ENCODE measurements around the gene CPN1. TPM values are rescaled to one million over a fixed set of nuclear protein-coding genes. Genes with fewer than 3 reads are reported as not detected.

The CPN1 gene
- polyA plus RNA-seq, 6 donors from 2014 or later, result not detected

GRCh38 chr10:100067466-100067865, 14.2 kb downstream of the CPN1 start:
- ATAC-seq (ENCODE audit: low read depth in 2 of 2), result no peak
- peaks cover 13 to 57% (median 30%) of the 10 kb centered on the region in 3 donors for H3K27me3 Mint-ChIP-seq
- no peak overlapping the region for H3K4me3 Mint-ChIP-seq
- no peak overlapping the region for H3K27ac Mint-ChIP-seq
- H3K9me3 Mint-ChIP-seq, result no peaks in the 10 kb centered on the region
- H3K36me3 Mint-ChIP-seq, result no peaks in the 10 kb centered on the region
- no peaks in the 10 kb centered on the region for H3K4me1 Mint-ChIP-seq
- no peak for DNase-seq

- H3K4me3 Mint-ChIP-seq, result no peak overlapping the region
Measured at GRCh38 chr10:100065084-100065660, 16.5 kb downstream of the CPN1 start.

GRCh38 chr10:100061401-100061800, 20.3 kb downstream of the CPN1 start:
- H3K27me3 Mint-ChIP-seq, result peaks cover 14 to 34% (median 18%) of the 10 kb centered on the region in 3 donors
- DNase-seq (no peak), ATAC-seq (ENCODE audit: low read depth in 2 of 2) (no peak)
- no peak overlapping the region for H3K4me3 Mint-ChIP-seq
- H3K36me3 Mint-ChIP-seq, result no peaks in the 10 kb centered on the region
- H3K27ac Mint-ChIP-seq, result no peak overlapping the region
- no peaks in the 10 kb centered on the region for H3K4me1 Mint-ChIP-seq
- H3K9me3 Mint-ChIP-seq, result peaks cover 0 to 6% (median 3%) of the 10 kb centered on the region in 7 donors

More at GRCh38 chr10:100065084-100065660, 16.5 kb downstream of the CPN1 start:
- ATAC-seq (ENCODE audit: low read depth in 2 of 2), result no peak
- Mint-ChIP-seq H3K27me3 (peaks cover 11 to 43% (median 18%) of the 10 kb centered on the region in 3 donors), H3K36me3 (no peaks in the 10 kb centered on the region), H3K27ac (peak overlapping the region in 1 of 6 donors; percentile 17), H3K9me3 (no peaks in the 10 kb centered on the region), H3K4me1 (no peaks in the 10 kb centered on the region)
- DNase-seq, result no peak

- Mint-ChIP-seq H3K27me3 (peaks cover 6 to 29% (median 15%) of the 10 kb centered on the region in 3 donors), H3K4me1 (no peaks in the 10 kb centered on the region)
Measured at GRCh38 chr10:100057948-100058347, 23.7 kb downstream of the CPN1 start.

DNA sequence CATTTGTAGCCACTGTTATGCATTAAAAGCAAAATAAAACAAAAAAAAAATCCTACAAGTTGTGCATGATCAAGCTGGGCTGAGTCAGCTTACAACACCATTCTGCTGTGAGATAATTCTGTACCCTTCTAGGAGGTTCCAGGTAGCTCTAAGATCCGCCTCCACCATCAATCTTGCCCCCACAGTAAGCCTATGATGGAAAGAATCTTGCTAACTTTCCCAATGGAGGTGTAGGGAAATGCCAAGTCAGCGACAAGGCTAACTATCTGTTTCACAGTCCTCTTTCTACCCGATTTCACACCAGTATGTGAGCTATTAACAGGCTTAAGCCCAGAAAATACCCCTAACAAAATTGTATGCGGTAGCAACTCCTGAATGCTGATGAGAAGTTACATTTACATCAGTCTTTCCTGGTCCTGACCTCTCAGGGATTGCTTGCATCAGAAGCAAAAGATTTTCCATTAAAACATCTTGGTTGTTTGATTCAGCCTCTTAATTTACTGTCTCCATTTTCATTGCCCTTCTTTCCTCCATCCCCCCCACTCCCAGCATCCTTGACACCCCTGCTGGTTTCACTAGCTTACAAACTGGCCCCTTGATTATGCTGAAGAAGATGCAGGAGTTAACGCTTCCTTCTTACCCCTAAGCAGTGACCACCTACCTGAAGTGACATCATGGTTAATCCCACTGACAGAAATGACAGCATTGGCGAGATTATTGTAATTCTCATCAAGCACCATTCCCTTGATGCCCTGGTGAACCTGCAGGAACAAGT, 27.8 kb downstream of the CPN1 start:
- no peak for DNase-seq
- no peak overlapping the region for H3K4me3 Mint-ChIP-seq
- H3K27ac Mint-ChIP-seq, result no peak overlapping the region
- peaks cover 0 to 28% (median 18%) of the 10 kb centered on the region in 3 donors for H3K27me3 Mint-ChIP-seq
- H3K4me1 Mint-ChIP-seq, result no peaks in the 10 kb centered on the region
- no peak for ATAC-seq (ENCODE audit: low read depth in 2 of 2)
- H3K36me3 Mint-ChIP-seq, result no peaks in the 10 kb centered on the region
- H3K9me3 Mint-ChIP-seq, result peaks cover 0 to 17% (median 8%) of the 10 kb centered on the region in 7 donors

More at GRCh38 chr10:100057948-100058347, 23.7 kb downstream of the CPN1 start:
- H3K4me3 Mint-ChIP-seq, result no peak overlapping the region
- no peaks in the 10 kb centered on the region for H3K36me3 Mint-ChIP-seq
- no peak for DNase-seq
- H3K27ac Mint-ChIP-seq, result no peak overlapping the region
- ATAC-seq (ENCODE audit: low read depth in 2 of 2), result no peak
- peaks cover 0 to 17% (median 8%) of the 10 kb centered on the region in 7 donors for H3K9me3 Mint-ChIP-seq

- Mint-ChIP-seq H3K4me1 (peaks cover 6 to 9% (median 8%) of the 10 kb centered on the region in 3 donors), H3K27me3 (peaks cover 0 to 6% (median 4%) of the 10 kb centered on the region in 3 donors), H3K27ac (peak overlapping the region in 2 of 6 donors; percentile 36 to 52), H3K9me3 (no peaks in the 10 kb centered on the region), H3K36me3 (no peaks in the 10 kb centered on the region), H3K4me3 (no peak overlapping the region)
- DNase-seq, result peak; percentile 68
- ATAC-seq (ENCODE audit: low read depth in 2 of 2), result peak; percentile 75 to 91
Measured at GRCh38 chr10:100046021-100046486, 35.6 kb downstream of the CPN1 start.

DNA sequence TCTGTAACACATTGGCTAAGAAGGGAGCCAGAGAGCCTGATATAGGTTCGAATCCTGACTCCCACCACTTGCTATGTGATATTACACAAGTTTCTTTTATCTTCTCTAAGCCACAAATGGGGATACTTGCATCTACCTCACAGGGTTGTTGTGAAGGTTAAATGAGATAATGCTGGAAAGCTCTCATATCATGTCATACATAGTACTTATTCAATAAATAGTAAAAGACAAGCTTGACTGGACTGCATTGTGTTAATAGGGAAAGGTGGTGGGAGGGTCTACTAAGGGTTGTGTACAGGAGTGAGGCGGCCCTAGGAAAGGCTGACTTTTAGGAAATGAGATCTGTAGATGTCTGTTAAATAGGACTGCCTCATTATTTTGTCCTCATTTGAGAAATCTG, 36.1 kb downstream of the CPN1 start:
- H3K9me3 Mint-ChIP-seq, result no peaks in the 10 kb centered on the region
- peak overlapping the region in 1 of 6 donors; percentile 47 for H3K27ac Mint-ChIP-seq
- no peak for DNase-seq

GRCh38 chr10:100043796-100044195, 37.9 kb downstream of the CPN1 start:
- Mint-ChIP-seq H3K27me3 (peaks cover 0 to 7% (median 7%) of the 10 kb centered on the region in 3 donors), H3K4me1 (peaks cover 6 to 11% (median 8%) of the 10 kb centered on the region in 3 donors), H3K27ac (peak overlapping the region in 3 of 6 donors; percentile 9 to 73 (median 10)), H3K9me3 (no peaks in the 10 kb centered on the region), H3K36me3 (no peaks in the 10 kb centered on the region), H3K4me3 (peak overlapping the region in 1 of 8 donors; percentile 15)
- ATAC-seq (ENCODE audit: low read depth in 2 of 2) (no peak), DNase-seq (no peak)

More for the DNA sequence above, 36.1 kb downstream of the CPN1 start:
- ATAC-seq (ENCODE audit: low read depth in 2 of 2), result no peak
- no peaks in the 10 kb centered on the region for H3K36me3 Mint-ChIP-seq
- peaks cover 6 to 9% (median 8%) of the 10 kb centered on the region in 3 donors for H3K4me1 Mint-ChIP-seq
- H3K27me3 Mint-ChIP-seq, result peaks cover 0 to 6% (median 4%) of the 10 kb centered on the region in 3 donors
- H3K4me3 Mint-ChIP-seq, result no peak overlapping the region

GRCh38 chr10:100043344-100043743, 38.3 kb downstream of the CPN1 start:
- no peaks in the 10 kb centered on the region for H3K9me3 Mint-ChIP-seq
- DNase-seq, result no peak
- no peak for ATAC-seq (ENCODE audit: low read depth in 2 of 2)
- no peaks in the 10 kb centered on the region for H3K36me3 Mint-ChIP-seq
- peak overlapping the region in 1 of 6 donors; percentile 32 for H3K27ac Mint-ChIP-seq
- H3K27me3 Mint-ChIP-seq, result peaks cover 0 to 11% (median 9%) of the 10 kb centered on the region in 3 donors
- peaks cover 6 to 14% (median 8%) of the 10 kb centered on the region in 3 donors for H3K4me1 Mint-ChIP-seq
- no peak overlapping the region for H3K4me3 Mint-ChIP-seq

- Mint-ChIP-seq H3K4me1 (peaks cover 6 to 14% (median 8%) of the 10 kb centered on the region in 3 donors), H3K27ac (peak overlapping the region in 1 of 6 donors; percentile 38), H3K9me3 (peaks cover 0 to 1% (median 0%) of the 10 kb centered on the region in 7 donors), H3K4me3 (peak overlapping the region in 1 of 8 donors; percentile 35), H3K36me3 (no peaks in the 10 kb centered on the region), H3K27me3 (peaks cover 5 to 11% (median 9%) of the 10 kb centered on the region in 3 donors)
- no peak for DNase-seq
- ATAC-seq (ENCODE audit: low read depth in 2 of 2), result no peak
Measured at GRCh38 chr10:100041306-100042002, 40.2 kb downstream of the CPN1 start.

DNA sequence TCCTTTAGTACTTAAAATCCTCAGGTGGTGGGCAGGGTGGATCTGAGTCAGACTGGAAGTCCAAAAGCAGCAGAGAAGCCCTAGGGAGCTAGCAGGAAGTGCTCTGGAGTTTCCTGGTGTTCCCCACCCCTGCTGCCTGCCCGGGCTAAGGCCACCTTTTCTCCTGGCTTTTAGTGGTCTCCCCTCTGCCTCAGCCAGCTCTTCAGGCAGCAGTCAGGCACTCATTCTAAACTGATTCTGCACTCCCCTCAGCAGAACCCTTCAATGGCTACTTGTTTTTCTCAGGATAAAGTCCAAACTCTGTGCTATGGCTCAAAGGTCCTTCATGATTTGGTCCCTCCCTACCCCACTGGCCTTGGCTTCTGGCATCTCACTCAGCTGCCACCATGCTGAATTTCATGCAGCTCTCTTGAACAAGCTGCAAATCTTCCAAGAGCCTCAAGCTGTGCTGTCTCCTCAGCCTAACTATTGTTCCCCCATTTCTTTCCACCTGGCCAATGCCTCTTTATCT, 43.1 kb downstream of the CPN1 start:
- H3K9me3 Mint-ChIP-seq, result peaks cover 0 to 2% (median 0%) of the 10 kb centered on the region in 7 donors
- peaks cover 5 to 15% (median 10%) of the 10 kb centered on the region in 3 donors for H3K27me3 Mint-ChIP-seq
- H3K4me3 Mint-ChIP-seq, result no peak overlapping the region
- peaks cover 0 to 5% (median 0%) of the 10 kb centered on the region in 3 donors for H3K4me1 Mint-ChIP-seq
- peak overlapping the region in 2 of 6 donors; percentile 6 to 63 for H3K27ac Mint-ChIP-seq
- DNase-seq (no peak), ATAC-seq (ENCODE audit: low read depth in 2 of 2) (no peak)
- H3K36me3 Mint-ChIP-seq, result no peaks in the 10 kb centered on the region

- Mint-ChIP-seq H3K27me3 (peaks cover 5 to 15% (median 10%) of the 10 kb centered on the region in 3 donors), H3K36me3 (no peaks in the 10 kb centered on the region), H3K27ac (no peak overlapping the region), H3K4me3 (peak overlapping the region in 1 of 8 donors; percentile 31), H3K9me3 (peaks cover 0 to 4% (median 0%) of the 10 kb centered on the region in 7 donors), H3K4me1 (peaks cover 0 to 5% (median 0%) of the 10 kb centered on the region in 3 donors)
- no peak for DNase-seq
- ATAC-seq (ENCODE audit: low read depth in 2 of 2), result no peak
Measured at GRCh38 chr10:100037758-100038315, 43.8 kb downstream of the CPN1 start.

All from naive B cell (primary cell).